GM12878 (cell line): ENCODE data around the gene DACH1. TPM values are rescaled to one million over a fixed set of nuclear protein-coding genes. Genes with fewer than 3 reads are reported as not detected.

Source experiments
- ATAC-seq: fragments of 200-7000 bp; cut with Tn5 transposase; 3 replicates; pipeline ENCODE4 v1.9.1; 2020; ENCODE audit warnings: mild to moderate bottlenecking, moderate library complexity
- BruUV-seq: library from RNA; stranded (reverse); fragments of 400-500 nt; replicated peaks from 2 replicates; lab custom pipeline; 2021; lab: Mats Ljungman, UMichigan
- CTCF ChIA-PET: fragments of 300-600 bp; sonication (Branson Sonifier 250); formaldehyde crosslinking; extraction: SDS; loops from one replicate; lab custom pipeline; 2021; ENCODE audit warnings: inconsistent platforms; lab: Yijun Ruan, JAX
- POLR2A ChIA-PET: fragments of 350-600 bp; formaldehyde crosslinking; extraction: SDS; loops from one replicate; lab custom pipeline; 2021; ENCODE audit warnings: inconsistent platforms; lab: Charles Lee
- RAD21 ChIA-PET: fragments of 300-600 bp; sonication (Branson Sonifier 250); formaldehyde crosslinking; loops from one replicate; lab custom pipeline; 2023; ENCODE audit warnings: antibody characterized with exemption; ENCODE audit not compliant: unreplicated experiment; lab: Charles Lee
- SMC1A ChIA-PET: fragments of 300-600 bp; sonication (Branson Sonifier 250); formaldehyde crosslinking; loops from one replicate; lab custom pipeline; 2023; ENCODE audit not compliant: unreplicated experiment, uncharacterized antibody; lab: Charles Lee
- DNase-seq: peaks from one replicate; pipeline ENCODE4 v3.0.0-alpha.2; 2011; ENCODE audit warnings: low read depth, low spot score
- FAIRE-seq: peaks from 3 replicates; lab custom pipeline; 2011; peaks lifted over from hg19 to GRCh38; lab: Jason Lieb, UNC
- H2AFZ ChIP-seq: 2 replicates; pipeline ENCODE4 v1.6.0; 2011; ENCODE audit warnings: low read depth, low read length, control low read depth; ENCODE audit not compliant: control insufficient read depth
- H3K27ac ChIP-seq: 2 replicates; pipeline ENCODE4 v1.5.1; 2011; ENCODE audit warnings: control low read depth; ENCODE audit not compliant: control insufficient read depth, insufficient read depth
- H3K27me3 ChIP-seq, 2 experiments: replicated peaks in 1 of 2; 2 replicates each; pipeline versions ENCODE4 v1.6.0 to v1.6.1; 2011; ENCODE audit warnings: low read length in 1 of 2; ENCODE audit not compliant: control insufficient read depth in 2 of 2, insufficient read depth in 2 of 2
- H3K36me3 ChIP-seq, 2 experiments: 2 replicates each; pipeline ENCODE4 v1.5.1; 2011; ENCODE audit warnings: low read length in 1 of 2; ENCODE audit not compliant: control insufficient read depth in 2 of 2, insufficient read depth in 2 of 2
- H3K4me1 ChIP-seq: 2 replicates; pipeline ENCODE4 v1.6.1; 2011; ENCODE audit warnings: mild to moderate bottlenecking, low read length, moderate library complexity, mixed read lengths; ENCODE audit not compliant: control insufficient read depth, insufficient read depth
- H3K4me2 ChIP-seq: 2 replicates; pipeline ENCODE4 v1.6.0; 2011; ENCODE audit warnings: control low read depth; ENCODE audit not compliant: control insufficient read depth, insufficient read depth
- H3K4me3 ChIP-seq: fragments of 200-600 bp; sonication (generic); 2 replicates; pipeline ENCODE4 v1.5.1; 2016
- H3K79me2 ChIP-seq: 2 replicates; pipeline ENCODE4 v1.6.0; 2011; ENCODE audit warnings: low read length; ENCODE audit not compliant: control insufficient read depth, insufficient read depth
- H3K9ac ChIP-seq: 2 replicates; pipeline ENCODE4 v1.8.0; 2011; ENCODE audit warnings: low read length, control low read depth, mixed read lengths; ENCODE audit not compliant: control insufficient read depth, insufficient read depth
- H3K9me3 ChIP-seq: replicated peaks from 3 replicates; pipeline ENCODE4 v1.5.1; 2011; ENCODE audit warnings: mild to moderate bottlenecking, low read length; ENCODE audit not compliant: control insufficient read depth, insufficient read depth
- H4K20me1 ChIP-seq: 2 replicates; pipeline ENCODE4 v1.6.0; 2011; ENCODE audit not compliant: control insufficient read depth, insufficient read depth
- CEBPZ ChIP-seq: fragments of 150-350 bp; IDR thresholded peaks from 2 replicates; pipeline ENCODE4 v1.6.1; 2016; ENCODE audit warnings: low read depth, low read length
- HDGF ChIP-seq: fragments of 450-650 bp; IDR thresholded peaks from 2 replicates; pipeline ENCODE4 v1.6.1; 2016; ENCODE audit warnings: antibody characterized with exemption
- JUNB ChIP-seq: IDR thresholded peaks from 2 replicates; pipeline ENCODE4 v1.6.1; 2016; ENCODE audit warnings: antibody characterized with exemption, mild to moderate bottlenecking
- MTA3 ChIP-seq: IDR thresholded peaks from 2 replicates; pipeline ENCODE4 v1.6.1; 2012; ENCODE audit warnings: low read length, inconsistent platforms, borderline replicate concordance
- RELA ChIP-seq: fragments of 450-650 bp; IDR thresholded peaks from 2 replicates; pipeline ENCODE4 v1.8.0; 2014; ENCODE audit warnings: borderline replicate concordance; ENCODE audit not compliant: partially characterized antibody
- SMAD5 ChIP-seq: IDR thresholded peaks from 2 replicates; pipeline ENCODE4 v1.6.1; 2016; ENCODE audit warnings: antibody characterized with exemption, low read depth
- SMC3 ChIP-seq: IDR thresholded peaks from 2 replicates; pipeline ENCODE4 v1.6.1; 2011; ENCODE audit warnings: low read length, improper control_type of control experiment, borderline replicate concordance
- SUZ12 ChIP-seq: fragments of 200-600 bp; sonication (generic); IDR thresholded peaks from one replicate; pipeline ENCODE4 v1.6.1; 2018; ENCODE audit warnings: antibody characterized with exemption, mild to moderate bottlenecking; ENCODE audit not compliant: unreplicated experiment
- YBX1 ChIP-seq: fragments of 450-650 bp; IDR thresholded peaks from 2 replicates; pipeline ENCODE4 v1.6.1; 2016; ENCODE audit warnings: antibody characterized with exemption
- ZBTB40 ChIP-seq: fragments of 450-650 bp; IDR thresholded peaks from 2 replicates; pipeline ENCODE4 v1.6.1; 2016; ENCODE audit warnings: mild to moderate bottlenecking, moderate library complexity, borderline replicate concordance
- WGBS: methylation state at CpG from one replicate; pipeline ENCODE4 v1.1.6; 2016; ENCODE audit warnings: low lambda C conversion rate; ENCODE audit not compliant: insufficient replicate concordance, insufficient coverage; ENCODE audit errors: missing lambda C conversion rate; 5-methylcytosine and 5-hydroxymethylcytosine counted together
- in situ Hi-C: fragments of 300-500 bp; cut with MboI; formaldehyde crosslinking; loops from 9 replicates; pipeline ENCODE4 v1.14.3; 2018; ENCODE audit warnings: mixed read lengths
- intact Hi-C: fragments of 100-400 bp; cut with micrococcal nuclease; formaldehyde crosslinking; loops from one replicate; pipeline ENCODE4 v1.14.2; 2022; ENCODE audit not compliant: unreplicated experiment
- polyA plus RNA-seq, 11 experiments: library from polyadenylated mRNA; depleted of rRNA in 4 of 11; unstranded in 6 of 11; stranded (reverse) in 5 of 11; fragments of >200 nt; fragmentation: Nextera tagmentation in 4 of 11; fragmentation: Illumina TruSeq in 1 of 11; extraction: Ambion mirVana in 4 of 11; extraction: Trizol in 1 of 11; gene quantifications; 1 replicate in 1 of 11; 2 replicates in 10 of 11; pipeline versions ENCODE4 v1.2.1 to v1.2.3, GENCODE V29; 2011 to 2016; ENCODE audit warnings: inconsistent platforms in 2 of 11, missing spikeins in 2 of 11, low read depth in 1 of 11
- total RNA-seq, 4 experiments: library from RNA; depleted of rRNA in 3 of 4; stranded (reverse); fragments of >200 nt in 3 of 4; fragmentation: Illumina TruSeq in 1 of 4; extraction: Trizol in 1 of 4; gene quantifications; 2 replicates each; pipeline versions ENCODE4 v1.2.1 to v1.2.3, GENCODE V29; 2013 to 2021

The DACH1 gene
- total and polyA plus RNA-seq, 10 of the 15 experiments (the other 5 are each of a cell fraction or from before 2014, with no cell fraction given): 0.05 TPM; not detected in 9

GRCh38 chr13:71515744-71516038 is 351.3 kb downstream of the DACH1 start:
- H3K9me3 ChIP-seq: no peaks in the 10 kb centered on the region
- BruUV-seq: no TSS peak
- ATAC-seq (no peak), DNase-seq (no peak), FAIRE-seq (no peak)
- WGBS: 21% methylated on average over 4 of the region's 4 CpGs
- intact Hi-C loops (no loop called here), in situ Hi-C loops (no loop called here)
- no peaks in the 10 kb centered on the region for H3K79me2 ChIP-seq
- ChIA-PET CTCF (no interaction called here), RAD21 (no interaction called here), SMC1A (no interaction called here), POLR2A (no interaction called here)
- H3K4me2 ChIP-seq: no peak overlapping the region
- H3K4me3 ChIP-seq: no peak overlapping the region
- H4K20me1 ChIP-seq: no peaks in the 10 kb centered on the region
- no peak overlapping the region for H2AFZ ChIP-seq
- H3K27me3 ChIP-seq: no peaks in the 10 kb centered on the region
- H3K9ac ChIP-seq: no peak overlapping the region
- H3K27ac ChIP-seq: no peak overlapping the region
- no peaks in the 10 kb centered on the region for H3K36me3 ChIP-seq
- no peak for TF ChIP-seq RELA
- TF ChIP-seq MTA3: no peak
- no peaks in the 10 kb centered on the region for H3K4me1 ChIP-seq

- CTCF ChIA-PET: no interaction called here
- ATAC-seq: no peak
- no peaks in the 10 kb centered on the region for H3K4me1 ChIP-seq
- no peak overlapping the region for H3K9ac ChIP-seq
- POLR2A ChIA-PET: no interaction called here
- FAIRE-seq: no peak
- H3K9me3 ChIP-seq: no peaks in the 10 kb centered on the region
- no peak overlapping the region for H3K27ac ChIP-seq
- SMC1A ChIA-PET: no interaction called here
- BruUV-seq: no TSS peak
- H3K79me2 ChIP-seq: no peaks in the 10 kb centered on the region
- in situ Hi-C loops (no loop called here), intact Hi-C loops (no loop called here)
- H3K27me3 ChIP-seq: no peaks in the 10 kb centered on the region
- H3K36me3 ChIP-seq: no peaks in the 10 kb centered on the region
- DNase-seq: no peak
- no peak overlapping the region for H2AFZ ChIP-seq
- H3K4me2 ChIP-seq: no peak overlapping the region
- no peaks in the 10 kb centered on the region for H4K20me1 ChIP-seq
- WGBS: 30% methylated on average over 3 of the region's 3 CpGs
- RAD21 ChIA-PET: no interaction called here
- H3K4me3 ChIP-seq: no peak overlapping the region
- TF ChIP-seq YBX1 (no peak), SUZ12 (no peak), CEBPZ (no peak), SMAD5 (no peak), HDGF (no peak), SMC3 (no peak), ZBTB40 (no peak), JUNB (no peak)
Measured at GRCh38 chr13:71514900-71515743, 351.9 kb downstream of the DACH1 start.
